ENCODE measurements around the gene SFSWAP.
A peak's percentile ranks its signal among the peaks of the same experiment; 100 is the strongest.

SFSWAP gene

DNA sequence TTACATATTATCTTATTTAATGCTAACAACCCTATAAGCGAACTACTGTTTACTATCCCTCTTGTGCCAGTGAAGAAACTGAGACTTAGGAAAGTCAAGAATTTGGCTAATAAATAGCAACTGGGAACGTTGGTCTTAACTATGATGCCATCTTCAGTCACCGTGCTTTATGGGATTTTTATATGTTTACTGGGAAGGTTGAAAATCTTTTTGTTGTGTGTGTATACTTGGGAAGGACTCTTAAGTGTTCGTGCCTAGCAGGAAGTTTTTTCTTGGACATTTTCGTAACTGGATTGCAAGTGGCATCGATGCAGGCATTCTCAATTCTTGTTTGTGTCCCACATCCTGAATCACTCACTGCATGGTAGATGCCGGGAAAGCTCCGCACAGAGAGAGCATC is 9.4 kb downstream of the SFSWAP start:
- Histone ChIP-seq H3K4ac (ENCODE audit: low read length) (no peak overlapping the region), H3K4me2 (ENCODE audit: insufficient read depth, low read length, poor library complexity, severe bottlenecking) (no peak overlapping the region), H3K23ac (ENCODE audit: low read depth, low read length, poor library complexity) (no peak overlapping the region), H3K36me3 (replicated peaks in 1 of 2; ENCODE audit: control insufficient read depth in 2 of 2, insufficient read depth in 2 of 2, low read length in 2 of 2) (peaks cover 31 to 100% of the 10 kb centered on the region in 2 donors), H4K8ac (ENCODE audit: low read depth, low read length) (no peak overlapping the region), H2BK12ac (ENCODE audit: low read length) (no peak overlapping the region), H3K4me3 (ENCODE audit: low read length in 2 of 2) (no peak overlapping the region), H3K14ac (ENCODE audit: low read length) (no peak overlapping the region), H3K4me1 (ENCODE audit: control insufficient read depth in 2 of 2, insufficient read depth in 1 of 2, low read depth in 1 of 2, low read length in 2 of 2) (peaks cover 0 to 3% of the 10 kb centered on the region in 2 donors), H2AK5ac (ENCODE audit: low read depth, low read length) (no peak overlapping the region), H3K9ac (ENCODE audit: low read depth, low read length, poor library complexity) (no peak overlapping the region), H2AFZ (ENCODE audit: low read length) (no peak overlapping the region), H3K27ac (replicated peaks; ENCODE audit: low read length) (no peak overlapping the region), H3K79me1 (ENCODE audit: low read depth, low read length) (peaks cover under 1% of the 10 kb centered on the region), H2BK15ac (ENCODE audit: low read length) (no peak overlapping the region), H3K27me3 (ENCODE audit: control insufficient read depth in 3 of 3, insufficient read depth in 3 of 3, low read depth in 1 of 3, low read length in 3 of 3) (no peaks in the 10 kb centered on the region), H3K18ac (ENCODE audit: low read length) (no peak overlapping the region), H2BK120ac (ENCODE audit: low read depth, low read length) (no peak overlapping the region), H2BK5ac (ENCODE audit: low read length) (no peak overlapping the region), H4K91ac (ENCODE audit: low read depth, low read length, poor library complexity) (no peak overlapping the region), H3K9me3 (replicated peaks in 1 of 2; ENCODE audit: control insufficient read depth in 2 of 2, insufficient read depth in 1 of 2, low read depth in 1 of 2, low read length in 2 of 2) (peaks cover 0 to 2% of the 10 kb centered on the region in 2 donors)
- no peak for DNase-seq (ENCODE audit: low spot score)
- no CpG with 5 or more reads among the region's 8 CpGs for WGBS, 2 donors (ENCODE audit: extremely low coverage in 2 of 2, insufficient read length in 2 of 2, insufficient replicate concordance in 1 of 2)

DNA sequence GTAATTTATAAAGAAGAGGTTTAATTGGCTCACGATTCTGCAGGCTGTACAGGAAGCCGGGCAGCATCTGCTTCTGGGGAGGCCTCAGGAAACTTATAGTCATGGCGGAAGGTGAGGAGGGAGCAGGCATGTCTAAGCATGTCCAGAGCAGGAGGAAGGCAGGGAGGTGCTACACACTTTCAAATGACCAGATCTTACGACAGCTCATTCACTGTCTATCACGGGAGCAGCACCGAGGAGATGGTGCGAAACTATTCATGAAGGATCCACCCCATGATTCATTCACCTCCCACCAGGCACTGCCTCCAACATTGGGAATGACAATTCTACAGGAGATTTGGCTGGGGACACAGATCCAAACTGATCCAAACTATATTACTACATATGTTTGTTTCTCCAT is 10.0 kb downstream of the SFSWAP start:
- Histone ChIP-seq H3K4me1 (ENCODE audit: control insufficient read depth in 2 of 2, insufficient read depth in 1 of 2, low read depth in 1 of 2, low read length in 2 of 2) (peaks cover 0 to 3% of the 10 kb centered on the region in 2 donors), H3K4me2 (ENCODE audit: insufficient read depth, low read length, poor library complexity, severe bottlenecking) (no peak overlapping the region), H3K23ac (ENCODE audit: low read depth, low read length, poor library complexity) (no peak overlapping the region), H2BK5ac (ENCODE audit: low read length) (no peak overlapping the region), H3K36me3 (replicated peaks in 1 of 2; ENCODE audit: control insufficient read depth in 2 of 2, insufficient read depth in 2 of 2, low read length in 2 of 2) (peaks cover 31 to 100% of the 10 kb centered on the region in 2 donors), H2AFZ (ENCODE audit: low read length) (no peak overlapping the region), H3K4ac (ENCODE audit: low read length) (no peak overlapping the region), H2BK12ac (ENCODE audit: low read length) (no peak overlapping the region), H2BK15ac (ENCODE audit: low read length) (no peak overlapping the region), H3K27me3 (ENCODE audit: control insufficient read depth in 3 of 3, insufficient read depth in 3 of 3, low read depth in 1 of 3, low read length in 3 of 3) (no peaks in the 10 kb centered on the region), H3K18ac (ENCODE audit: low read length) (no peak overlapping the region), H4K8ac (ENCODE audit: low read depth, low read length) (no peak overlapping the region), H3K14ac (ENCODE audit: low read length) (no peak overlapping the region), H3K9ac (ENCODE audit: low read depth, low read length, poor library complexity) (no peak overlapping the region), H3K79me1 (ENCODE audit: low read depth, low read length) (peaks cover 4% of the 10 kb centered on the region), H2BK120ac (ENCODE audit: low read depth, low read length) (no peak overlapping the region), H2AK5ac (ENCODE audit: low read depth, low read length) (no peak overlapping the region), H4K91ac (ENCODE audit: low read depth, low read length, poor library complexity) (no peak overlapping the region), H3K27ac (replicated peaks; ENCODE audit: low read length) (no peak overlapping the region), H3K9me3 (replicated peaks in 1 of 2; ENCODE audit: control insufficient read depth in 2 of 2, insufficient read depth in 1 of 2, low read depth in 1 of 2, low read length in 2 of 2) (peaks cover 0 to 2% of the 10 kb centered on the region in 2 donors), H3K4me3 (ENCODE audit: low read length in 2 of 2) (no peak overlapping the region)
- DNase-seq (ENCODE audit: low spot score), result no peak
- WGBS, 2 donors (ENCODE audit: extremely low coverage in 2 of 2, insufficient read length in 2 of 2, insufficient replicate concordance in 1 of 2), result no CpG with 5 or more reads among the region's 7 CpGs

DNA sequence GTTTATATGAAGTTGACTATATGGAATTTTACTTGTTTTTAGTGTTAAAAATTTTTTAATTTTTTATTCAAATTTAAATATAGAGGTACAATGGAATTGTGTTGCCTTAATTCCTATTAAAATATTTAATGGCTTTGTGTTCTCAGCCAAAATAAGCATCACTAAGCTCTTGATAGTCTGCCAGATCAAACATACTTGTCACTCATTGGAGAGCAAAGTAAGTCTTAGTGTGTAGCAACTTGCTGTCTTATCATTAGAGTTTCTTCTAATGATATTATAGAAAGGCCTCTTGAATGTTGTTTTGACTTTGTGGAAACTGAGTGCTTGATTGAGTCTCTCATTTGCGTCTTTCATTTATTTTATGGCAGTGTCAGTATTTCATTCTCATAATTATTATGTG is 10.7 kb downstream of the SFSWAP start:
- no peak overlapping the region for H3K9ac ChIP-seq (ENCODE audit: low read depth, low read length, poor library complexity)
- peaks cover 0 to 3% of the 10 kb centered on the region in 2 donors for H3K4me1 ChIP-seq (ENCODE audit: control insufficient read depth in 2 of 2, insufficient read depth in 1 of 2, low read depth in 1 of 2, low read length in 2 of 2)
- H4K8ac ChIP-seq (ENCODE audit: low read depth, low read length), result no peak overlapping the region
- no peaks in the 10 kb centered on the region for H3K27me3 ChIP-seq (ENCODE audit: control insufficient read depth in 3 of 3, insufficient read depth in 3 of 3, low read depth in 1 of 3, low read length in 3 of 3)
- no peak overlapping the region for H3K4ac ChIP-seq (ENCODE audit: low read length)
- DNase-seq (ENCODE audit: low spot score), result no peak
- H3K23ac ChIP-seq (ENCODE audit: low read depth, low read length, poor library complexity), result no peak overlapping the region
- H3K27ac ChIP-seq (replicated peaks; ENCODE audit: low read length), result no peak overlapping the region
- peaks cover 4% of the 10 kb centered on the region for H3K79me1 ChIP-seq (ENCODE audit: low read depth, low read length)
- H2AFZ ChIP-seq (ENCODE audit: low read length), result no peak overlapping the region
- H2BK15ac ChIP-seq (ENCODE audit: low read length), result no peak overlapping the region
- no peak overlapping the region for H3K4me3 ChIP-seq (ENCODE audit: low read length in 2 of 2)
- peaks cover 0 to 2% of the 10 kb centered on the region in 2 donors for H3K9me3 ChIP-seq (replicated peaks in 1 of 2; ENCODE audit: control insufficient read depth in 2 of 2, insufficient read depth in 1 of 2, low read depth in 1 of 2, low read length in 2 of 2)
- H2BK120ac ChIP-seq (ENCODE audit: low read depth, low read length), result no peak overlapping the region
- H3K14ac ChIP-seq (ENCODE audit: low read length), result no peak overlapping the region
- H2AK5ac ChIP-seq (ENCODE audit: low read depth, low read length), result no peak overlapping the region
- H3K36me3 ChIP-seq (replicated peaks in 1 of 2; ENCODE audit: control insufficient read depth in 2 of 2, insufficient read depth in 2 of 2, low read length in 2 of 2), result peaks cover 26 to 100% of the 10 kb centered on the region in 2 donors
- no peak overlapping the region for H3K18ac ChIP-seq (ENCODE audit: low read length)
- H2BK12ac ChIP-seq (ENCODE audit: low read length), result no peak overlapping the region
- H4K91ac ChIP-seq (ENCODE audit: low read depth, low read length, poor library complexity), result no peak overlapping the region
- H3K4me2 ChIP-seq (ENCODE audit: insufficient read depth, low read length, poor library complexity, severe bottlenecking), result no peak overlapping the region
- H2BK5ac ChIP-seq (ENCODE audit: low read length), result no peak overlapping the region
- no CpG with 5 or more reads among the region's 1 CpG for whole genome bisulfite sequencing, 2 donors (ENCODE audit: extremely low coverage in 2 of 2, insufficient read length in 2 of 2, insufficient replicate concordance in 1 of 2)

DNA sequence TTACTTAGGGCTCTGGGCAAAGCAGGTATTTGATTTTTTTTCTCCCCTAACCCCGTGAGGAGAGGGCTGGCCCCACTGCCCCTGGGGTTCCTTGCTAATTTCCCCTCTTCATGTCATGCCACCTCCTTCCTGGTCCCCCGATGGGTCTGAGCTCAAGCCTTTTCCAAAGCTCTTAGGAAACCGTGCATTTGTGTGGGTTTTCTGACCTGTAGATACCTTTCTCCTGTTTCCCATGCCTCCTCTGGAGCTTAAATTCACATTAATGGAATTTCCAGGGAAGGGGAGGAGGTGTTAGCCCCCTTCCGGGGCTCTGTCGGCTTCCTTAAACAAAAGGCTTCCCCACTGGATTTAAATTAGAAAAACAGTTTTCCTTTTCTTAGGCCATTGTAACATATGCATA is 12.6 kb downstream of the SFSWAP start:
- Histone ChIP-seq H3K36me3 (replicated peaks in 1 of 2; ENCODE audit: control insufficient read depth in 2 of 2, insufficient read depth in 2 of 2, low read length in 2 of 2) (peaks cover 34 to 100% of the 10 kb centered on the region in 2 donors), H3K9ac (ENCODE audit: low read depth, low read length, poor library complexity) (no peak overlapping the region), H3K4me1 (ENCODE audit: control insufficient read depth in 2 of 2, insufficient read depth in 1 of 2, low read depth in 1 of 2, low read length in 2 of 2) (peaks cover 0 to 3% of the 10 kb centered on the region in 2 donors), H3K27ac (replicated peaks; ENCODE audit: low read length) (peak overlapping the region; percentile 76), H2AFZ (ENCODE audit: low read length) (no peak overlapping the region), H3K4me3 (ENCODE audit: low read length in 2 of 2) (no peak overlapping the region), H3K4ac (ENCODE audit: low read length) (no peak overlapping the region), H4K8ac (ENCODE audit: low read depth, low read length) (no peak overlapping the region), H3K79me1 (ENCODE audit: low read depth, low read length) (peaks cover 4% of the 10 kb centered on the region), H3K14ac (ENCODE audit: low read length) (no peak overlapping the region), H3K4me2 (ENCODE audit: insufficient read depth, low read length, poor library complexity, severe bottlenecking) (no peak overlapping the region), H3K23ac (ENCODE audit: low read depth, low read length, poor library complexity) (no peak overlapping the region), H2BK120ac (ENCODE audit: low read depth, low read length) (no peak overlapping the region), H4K91ac (ENCODE audit: low read depth, low read length, poor library complexity) (no peak overlapping the region), H2BK5ac (ENCODE audit: low read length) (no peak overlapping the region), H2BK15ac (ENCODE audit: low read length) (no peak overlapping the region), H2BK12ac (ENCODE audit: low read length) (no peak overlapping the region), H2AK5ac (ENCODE audit: low read depth, low read length) (no peak overlapping the region), H3K27me3 (ENCODE audit: control insufficient read depth in 3 of 3, insufficient read depth in 3 of 3, low read depth in 1 of 3, low read length in 3 of 3) (no peaks in the 10 kb centered on the region), H3K9me3 (replicated peaks in 1 of 2; ENCODE audit: control insufficient read depth in 2 of 2, insufficient read depth in 1 of 2, low read depth in 1 of 2, low read length in 2 of 2) (peaks cover 0 to 2% of the 10 kb centered on the region in 2 donors), H3K18ac (ENCODE audit: low read length) (no peak overlapping the region)
- no CpG with 5 or more reads among the region's 5 CpGs for WGBS, 2 donors (ENCODE audit: extremely low coverage in 2 of 2, insufficient read length in 2 of 2, insufficient replicate concordance in 1 of 2)
- DNase-seq (ENCODE audit: low spot score), result no peak

All from neuronal stem cell (in vitro differentiated cells).